ENCODE measurements around the gene SDK2. TPM values are rescaled to one million over a fixed set of nuclear protein-coding genes. Genes with fewer than 3 reads are reported as not detected.

SDK2 gene
- total RNA-seq, 4 donors from 2014 or later = 1.5 to 7.0 (median 3.7) TPM

- DNase-seq = no peak
- Histone ChIP-seq H3K36me3 (no peaks in the 10 kb centered on the region), H3K4me1 (peaks cover 0 to 7% of the 10 kb centered on the region in 2 donors), H3K9me3 (no peaks in the 10 kb centered on the region), H3K27ac (no peak overlapping the region), H3K4me3 (replicated peaks in 1 of 3) (no peak overlapping the region), H3K27me3 (no peaks in the 10 kb centered on the region)
- intact Hi-C loops (cut with DNase I) = no loop called here
- WGBS, 2 donors = 67 to 87% methylated on average over 8 of the region's 9 CpGs
- TF ChIP-seq CTCF (IDR thresholded peaks at IDR 0.05) (no peak), POLR2A (IDR thresholded peaks at IDR 0.05) (no peak)
Observed at GRCh38 chr17:73614256-73614655, 30.0 kb downstream of the SDK2 start.

GRCh38 chr17:73613271-73614233 is 30.7 kb downstream of the SDK2 start:
- Histone ChIP-seq H3K27me3 (no peaks in the 10 kb centered on the region), H3K36me3 (no peaks in the 10 kb centered on the region), H3K27ac (no peak overlapping the region), H3K4me1 (peaks cover 0 to 7% of the 10 kb centered on the region in 2 donors), H3K9me3 (no peaks in the 10 kb centered on the region), H3K4me3 (replicated peaks in 1 of 3) (no peak overlapping the region)
- no peak for DNase-seq
- intact Hi-C loops (cut with DNase I) = no loop called here
- TF ChIP-seq CTCF (IDR thresholded peaks at IDR 0.05) = no peak
- no peak for TF ChIP-seq POLR2A (IDR thresholded peaks at IDR 0.05)
- WGBS, 2 donors = 61 to 65% methylated on average over 18 to 20 of the region's 23 CpGs

- intact Hi-C loops (cut with DNase I) = no loop called here
- H3K27ac ChIP-seq = no peak overlapping the region
- H3K36me3 ChIP-seq = no peaks in the 10 kb centered on the region
- H3K9me3 ChIP-seq = no peaks in the 10 kb centered on the region
- peaks cover 0 to 7% of the 10 kb centered on the region in 2 donors for H3K4me1 ChIP-seq
- TF ChIP-seq CTCF (IDR thresholded peaks at IDR 0.05) = no peak
- no peak for TF ChIP-seq POLR2A (IDR thresholded peaks at IDR 0.05)
- 69 to 72% methylated on average over 10 to 13 of the region's 14 CpGs for WGBS, 2 donors
- H3K27me3 ChIP-seq = no peaks in the 10 kb centered on the region
- H3K4me3 ChIP-seq (replicated peaks in 1 of 3) = no peak overlapping the region
- no peak for DNase-seq
Observed at GRCh38 chr17:73612031-73612472, 32.2 kb downstream of the SDK2 start.

- H3K4me1 ChIP-seq = peaks cover 0 to 7% of the 10 kb centered on the region in 2 donors
- no peak overlapping the region for H3K27ac ChIP-seq
- no peaks in the 10 kb centered on the region for H3K9me3 ChIP-seq
- no peaks in the 10 kb centered on the region for H3K36me3 ChIP-seq
- TF ChIP-seq POLR2A (IDR thresholded peaks at IDR 0.05) = no peak
- H3K27me3 ChIP-seq = no peaks in the 10 kb centered on the region
- intact Hi-C loops (cut with DNase I) = no loop called here
- H3K4me3 ChIP-seq (replicated peaks in 1 of 3) = no peak overlapping the region
- DNase-seq = no peak
- 69 to 92% methylated on average over 3 to 6 of the region's 7 CpGs for WGBS, 2 donors
Observed at GRCh38 chr17:73611630-73612029, 32.6 kb downstream of the SDK2 start.

DNA sequence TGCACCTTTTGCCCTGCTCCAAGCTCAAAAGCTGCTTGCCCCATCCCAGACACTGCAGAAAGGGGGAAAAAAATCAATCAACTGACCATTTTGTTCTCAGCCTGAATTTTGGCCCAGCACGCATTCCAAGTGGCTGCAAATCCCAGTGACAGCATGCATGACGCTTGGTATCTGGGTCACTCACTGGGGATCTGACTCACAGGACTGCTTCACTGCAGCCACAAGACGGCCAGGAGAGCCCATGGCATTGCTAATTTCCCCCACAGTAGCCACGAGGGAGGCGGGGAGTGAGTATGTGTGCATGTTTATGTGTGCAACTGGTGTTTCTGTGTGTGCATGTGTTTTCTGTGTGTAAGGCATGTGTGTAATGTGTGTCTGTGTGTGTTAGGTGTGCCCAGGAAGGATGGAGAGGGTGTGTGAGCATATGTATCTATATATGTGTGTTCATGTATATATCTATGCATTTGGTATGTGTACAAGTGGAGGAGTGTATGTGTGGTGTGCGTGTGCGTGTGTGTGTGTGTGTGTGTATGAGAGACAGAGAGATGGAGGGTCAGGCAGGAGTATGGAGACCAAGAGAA is 33.8 kb downstream of the SDK2 start:
- H3K36me3 ChIP-seq = no peaks in the 10 kb centered on the region
- 84 to 89% methylated on average over 7 of the region's 7 CpGs for WGBS, 2 donors
- H3K9me3 ChIP-seq = no peaks in the 10 kb centered on the region
- no peak for TF ChIP-seq CTCF (IDR thresholded peaks at IDR 0.05)
- TF ChIP-seq POLR2A (IDR thresholded peaks at IDR 0.05) = no peak
- no peak overlapping the region for H3K27ac ChIP-seq
- no peaks in the 10 kb centered on the region for H3K27me3 ChIP-seq
- DNase-seq = no peak
- peaks cover 0 to 7% of the 10 kb centered on the region in 2 donors for H3K4me1 ChIP-seq
- intact Hi-C loops (cut with DNase I) = no loop called here
- no peak overlapping the region for H3K4me3 ChIP-seq (replicated peaks in 1 of 3)

All from thyroid gland (tissue), 4 donors.